Coronary artery (tissue), 2 donors: Measurements from ENCODE around the gene NRXN2.

Source experiments
- DNase-seq: peaks from one replicate; pipeline ENCODE4 v3.0.0-alpha.2; 2017; ENCODE audit warnings: low spot score
- H3K27ac ChIP-seq, 2 donors: fragments of 200-600 bp; sonication (generic); one replicate each; pipeline ENCODE4 v1.5.1; 2016 to 2019
- H3K4me3 ChIP-seq: fragments of 200-600 bp; sonication (generic); 2 replicates; pipeline ENCODE4 v1.5.1; 2016; ENCODE audit warnings: mild to moderate bottlenecking, moderate library complexity
- TF ChIP-seq, protein P1 (sequence below): fragments of 200-600 bp; sonication (generic); IDR thresholded peaks from one replicate; pipeline ENCODE4 v1.5.1; 2019; ENCODE audit warnings: antibody characterized with exemption

Gene NRXN2

GRCh38 chr11:64619811-64620380 is 103.1 kb downstream of the NRXN2 start:
- H3K4me3 ChIP-seq = no peak overlapping the region
- TF ChIP-seq, protein P1, sequence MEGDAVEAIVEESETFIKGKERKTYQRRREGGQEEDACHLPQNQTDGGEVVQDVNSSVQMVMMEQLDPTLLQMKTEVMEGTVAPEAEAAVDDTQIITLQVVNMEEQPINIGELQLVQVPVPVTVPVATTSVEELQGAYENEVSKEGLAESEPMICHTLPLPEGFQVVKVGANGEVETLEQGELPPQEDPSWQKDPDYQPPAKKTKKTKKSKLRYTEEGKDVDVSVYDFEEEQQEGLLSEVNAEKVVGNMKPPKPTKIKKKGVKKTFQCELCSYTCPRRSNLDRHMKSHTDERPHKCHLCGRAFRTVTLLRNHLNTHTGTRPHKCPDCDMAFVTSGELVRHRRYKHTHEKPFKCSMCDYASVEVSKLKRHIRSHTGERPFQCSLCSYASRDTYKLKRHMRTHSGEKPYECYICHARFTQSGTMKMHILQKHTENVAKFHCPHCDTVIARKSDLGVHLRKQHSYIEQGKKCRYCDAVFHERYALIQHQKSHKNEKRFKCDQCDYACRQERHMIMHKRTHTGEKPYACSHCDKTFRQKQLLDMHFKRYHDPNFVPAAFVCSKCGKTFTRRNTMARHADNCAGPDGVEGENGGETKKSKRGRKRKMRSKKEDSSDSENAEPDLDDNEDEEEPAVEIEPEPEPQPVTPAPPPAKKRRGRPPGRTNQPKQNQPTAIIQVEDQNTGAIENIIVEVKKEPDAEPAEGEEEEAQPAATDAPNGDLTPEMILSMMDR = no peak
- peak overlapping the region in 1 of 2 donors; percentile 64 for H3K27ac ChIP-seq
- no peak for DNase-seq

DNA sequence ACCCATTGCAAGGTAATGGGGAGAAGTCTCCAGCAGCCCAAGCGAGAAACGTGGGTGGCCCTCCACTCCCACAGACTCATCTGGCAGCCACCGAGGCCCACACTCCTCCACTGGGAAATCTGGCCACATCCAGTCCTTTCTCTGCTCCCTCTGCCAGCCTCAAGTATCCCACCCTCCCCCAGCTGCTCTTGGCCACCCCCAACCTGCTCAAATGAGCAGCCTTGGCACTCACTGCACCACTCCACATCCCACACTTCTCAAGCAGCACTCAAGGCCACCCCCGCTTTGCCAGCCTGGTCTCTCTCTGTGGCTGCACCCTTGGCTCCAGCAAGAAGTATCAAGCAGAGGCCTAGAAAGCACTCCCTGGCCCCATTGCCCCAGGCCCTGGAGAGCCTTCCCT is 103.8 kb downstream of the NRXN2 start:
- Histone ChIP-seq H3K4me3 (no peak overlapping the region), H3K27ac (peak overlapping the region in 1 of 2 donors; percentile 64)
- no peak for DNase-seq
- TF ChIP-seq, protein P1 = no peak

DNA sequence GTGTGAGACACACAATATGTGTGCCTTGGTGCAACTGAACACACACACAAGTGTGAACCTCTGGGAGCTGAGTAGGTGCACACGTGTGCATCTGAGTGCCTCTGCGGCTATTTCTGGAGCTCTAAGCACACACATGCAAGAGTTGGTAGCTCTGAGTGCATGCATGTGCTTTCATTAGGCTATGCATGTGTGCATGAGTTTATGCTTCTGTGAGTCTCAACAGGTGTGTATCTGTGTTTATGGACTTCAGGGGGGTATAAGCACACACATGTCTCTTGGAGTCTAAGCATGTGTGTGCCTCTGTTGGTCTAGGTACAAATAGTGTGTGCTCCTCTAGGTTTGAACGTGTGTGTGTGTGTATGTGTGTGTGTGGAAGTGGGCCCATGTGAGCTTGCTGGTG is 106.2 kb downstream of the NRXN2 start:
- TF ChIP-seq, protein P1 = no peak
- no peak overlapping the region for H3K27ac ChIP-seq
- H3K4me3 ChIP-seq = no peak overlapping the region
- DNase-seq = no peak

DNA sequence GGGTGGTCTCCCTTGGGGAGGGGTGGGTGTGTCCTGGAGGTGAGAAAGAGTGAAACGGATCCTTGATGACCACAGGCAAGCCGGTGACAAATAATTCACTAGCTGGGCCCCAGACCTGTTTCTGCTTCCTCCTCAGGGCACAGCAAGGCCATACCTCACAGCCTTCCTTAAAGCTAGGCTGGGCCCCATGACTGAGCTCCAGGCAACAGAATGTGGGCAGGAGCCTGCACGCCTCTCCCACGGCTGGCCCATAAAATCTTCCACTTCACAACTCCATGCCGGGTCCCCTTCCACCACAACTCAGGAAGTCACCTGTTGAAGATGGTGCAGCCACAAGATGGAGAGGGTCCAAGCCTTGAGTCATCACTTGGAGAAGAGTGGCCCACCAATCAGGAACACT is 108.1 kb downstream of the NRXN2 start:
- no peak for DNase-seq
- Histone ChIP-seq H3K27ac (no peak overlapping the region), H3K4me3 (no peak overlapping the region)
- TF ChIP-seq, protein P1 = no peak

DNA sequence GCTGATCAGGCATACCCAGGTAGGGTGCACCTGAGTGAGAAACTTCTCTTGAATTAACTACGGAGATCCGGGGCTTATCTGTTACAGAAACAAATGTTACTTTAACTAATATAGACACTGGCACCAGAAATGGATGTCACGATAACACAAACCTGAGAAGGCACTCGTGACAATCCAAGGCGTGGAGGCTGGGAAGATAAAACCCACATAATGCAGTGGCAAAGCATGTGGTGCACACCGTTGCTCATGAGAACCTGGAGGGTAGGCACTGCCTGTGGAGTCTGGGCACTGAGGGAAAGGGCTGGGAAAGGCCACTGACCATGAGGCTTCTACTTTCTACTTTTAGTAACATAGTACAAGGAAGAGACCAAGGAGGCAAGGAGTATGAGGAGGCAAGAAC is 109.3 kb downstream of the NRXN2 start:
- TF ChIP-seq, protein P1 = no peak
- DNase-seq = no peak
- no peak overlapping the region for H3K4me3 ChIP-seq
- no peak overlapping the region for H3K27ac ChIP-seq

DNA sequence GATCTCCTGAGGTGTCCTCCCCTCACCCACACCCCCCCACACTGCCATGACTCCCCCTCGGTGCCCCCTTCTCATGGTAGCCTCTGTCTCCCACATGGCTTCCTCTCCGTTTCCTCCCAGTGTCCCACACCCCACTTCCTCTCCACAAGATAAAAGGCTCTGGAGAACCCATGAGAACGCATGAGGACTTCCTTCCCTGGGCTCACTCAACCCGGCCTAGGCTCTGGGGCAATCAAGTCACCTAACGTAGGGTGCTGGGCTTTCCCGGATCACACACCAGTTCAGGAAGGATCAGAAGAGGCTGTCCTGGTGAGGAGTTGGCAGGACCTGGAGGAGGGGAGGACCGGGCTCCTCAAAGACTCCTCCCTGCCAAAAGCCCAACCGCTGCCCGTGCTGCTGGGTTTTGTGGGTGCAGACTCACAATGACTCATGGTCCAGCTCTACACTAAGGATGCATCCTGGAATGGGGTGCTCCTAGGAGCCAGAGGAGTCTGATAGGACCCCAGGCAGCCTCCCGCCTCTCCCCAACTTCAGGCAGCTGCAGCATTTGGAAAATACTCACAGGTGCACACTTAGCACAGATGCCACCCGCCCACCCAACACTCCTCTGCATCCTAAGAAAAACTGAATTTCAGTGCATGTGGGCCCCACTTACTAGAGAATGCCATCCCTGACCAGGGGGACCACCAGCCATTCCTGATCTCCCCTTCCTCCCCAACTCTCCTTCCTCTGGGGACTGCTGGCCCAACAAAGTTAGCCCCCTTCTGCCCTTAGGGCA is 110.9 kb downstream of the NRXN2 start:
- TF ChIP-seq, protein P1 = no peak
- H3K27ac ChIP-seq = no peak overlapping the region
- H3K4me3 ChIP-seq = no peak overlapping the region
- no peak for DNase-seq

GRCh38 chr11:64611176-64611575 is 111.8 kb downstream of the NRXN2 start:
- no peak for DNase-seq
- TF ChIP-seq, protein P1 = no peak
- no peak overlapping the region for H3K4me3 ChIP-seq
- no peak overlapping the region for H3K27ac ChIP-seq
